OCI-LY1 (cell line): ENCODE measurements around the gene LYRM7.

Experiments used
- H2AFZ ChIP-seq: fragments of 200-600 bp; sonication (generic), shearing (Covaris generic); 2 replicates; pipeline ENCODE4 v1.6.0; 2014; ENCODE audit warnings: antibody characterized with exemption, mild to moderate bottlenecking, low read length
- H3F3A ChIP-seq: fragments of 200-600 bp; sonication (generic), shearing (Covaris generic); 2 replicates; pipeline ENCODE4 v1.6.0; 2014; ENCODE audit warnings: mild to moderate bottlenecking, antibody characterized with exemption, low read length, moderate library complexity; ENCODE audit not compliant: insufficient read depth
- H3K27ac ChIP-seq: fragments of 200-600 bp; sonication (generic); 2 replicates; pipeline ENCODE4 v1.5.1; 2014; ENCODE audit warnings: low read length, mixed run types, mild to moderate bottlenecking, low read depth; ENCODE audit not compliant: poor library complexity, severe bottlenecking
- H3K27me3 ChIP-seq: fragments of 200-600 bp; sonication (generic); 2 replicates; pipeline ENCODE4 v1.6.0; 2014; ENCODE audit warnings: antibody characterized with exemption, mild to moderate bottlenecking, low read length, moderate library complexity; ENCODE audit not compliant: insufficient read depth
- H3K36me3 ChIP-seq: fragments of 200-600 bp; sonication (generic); 2 replicates; pipeline ENCODE4 v1.6.1; 2014; ENCODE audit warnings: mild to moderate bottlenecking, antibody characterized with exemption, low read length, moderate library complexity, mixed read lengths; ENCODE audit not compliant: insufficient read depth
- H3K4me1 ChIP-seq: fragments of 200-600 bp; sonication (generic); 2 replicates; pipeline ENCODE4 v1.5.1; 2014; ENCODE audit warnings: mild to moderate bottlenecking, low read length, moderate library complexity; ENCODE audit not compliant: insufficient read depth, severe bottlenecking
- H3K4me2 ChIP-seq: fragments of 200-600 bp; sonication (generic), shearing (Covaris generic); 2 replicates; pipeline ENCODE4 v1.6.1; 2014; ENCODE audit warnings: low read length
- H3K4me3 ChIP-seq: fragments of 200-600 bp; sonication (generic); 2 replicates; pipeline ENCODE4 v1.5.1; 2014; ENCODE audit warnings: low read length, low read depth, mild to moderate bottlenecking, mixed read lengths; ENCODE audit not compliant: poor library complexity, severe bottlenecking
- H3K79me2 ChIP-seq: fragments of 200-600 bp; shearing (Covaris generic); 2 replicates; pipeline ENCODE4 v1.6.1; 2016; ENCODE audit warnings: mixed run types, low read length, mixed read lengths; ENCODE audit not compliant: insufficient read depth
- H3K9ac ChIP-seq: fragments of 200-600 bp; sonication (generic), shearing (Covaris generic); 2 replicates; pipeline ENCODE4 v1.6.1; 2014; ENCODE audit warnings: mild to moderate bottlenecking, low read length, mixed read lengths
- H3K9me2 ChIP-seq: fragments of 200-600 bp; sonication (generic), shearing (Covaris generic); 2 replicates; pipeline ENCODE4 v1.6.1; 2014; ENCODE audit warnings: low read depth, mild to moderate bottlenecking, low read length, mixed read lengths
- H3K9me3 ChIP-seq: fragments of 200-600 bp; shearing (Covaris generic); 2 replicates; pipeline ENCODE4 v1.6.1; 2014; ENCODE audit warnings: low read length, mixed read lengths
- H4K20me1 ChIP-seq: fragments of 200-600 bp; sonication (generic), shearing (Covaris generic); 2 replicates; pipeline ENCODE4 v1.6.0; 2016; ENCODE audit warnings: mild to moderate bottlenecking, low read length; ENCODE audit not compliant: insufficient read depth
- EZH2 ChIP-seq: fragments of 200-600 bp; sonication (generic), shearing (Covaris generic); IDR thresholded peaks from 2 replicates; pipeline ENCODE4 v1.8.0; 2017; ENCODE audit warnings: borderline replicate concordance, mixed run types, mild to moderate bottlenecking, antibody characterized with exemption, low read length, moderate library complexity, mixed read lengths
- TF ChIP-seq, protein P1 (sequence below): fragments of 200-600 bp; sonication (generic), shearing (Covaris generic); IDR thresholded peaks from 2 replicates; pipeline ENCODE4 v1.5.1; 2017; ENCODE audit warnings: mild to moderate bottlenecking, antibody characterized with exemption, low read length, moderate library complexity, mixed read lengths

LYRM7 gene

DNA sequence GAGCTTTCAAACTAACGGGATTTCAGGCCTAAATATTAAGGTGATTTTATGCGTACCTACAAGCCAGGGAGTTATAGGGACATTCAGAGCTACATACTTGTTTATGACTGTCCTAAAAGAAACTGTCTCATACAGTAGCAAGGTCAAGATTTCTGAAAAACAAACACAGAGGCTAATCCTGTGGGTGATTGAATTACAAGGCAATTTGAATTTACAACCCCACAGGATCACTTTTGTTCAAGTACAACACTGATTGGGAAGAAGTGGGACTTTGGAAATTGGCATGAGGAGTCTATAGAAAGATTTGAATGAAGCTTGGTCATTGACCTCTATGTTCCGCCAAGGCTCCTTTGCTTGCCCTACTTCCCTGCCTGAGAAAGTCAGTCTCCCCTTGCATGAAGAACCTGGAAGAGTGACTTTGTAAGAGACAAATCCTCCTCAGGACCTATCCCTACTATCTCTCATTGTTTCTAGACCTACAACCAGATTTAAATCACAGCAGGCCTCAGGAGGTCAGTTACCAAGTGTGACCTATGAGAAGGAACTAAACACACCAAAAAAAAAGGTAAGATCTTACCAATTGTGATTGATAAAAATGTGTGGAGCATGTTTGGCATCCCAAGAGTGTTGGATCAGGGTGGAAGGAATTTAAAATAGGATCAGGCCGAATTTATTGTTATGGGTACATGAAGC, 54.7 kb downstream of the LYRM7 start:
- H3K4me3 ChIP-seq = no peak overlapping the region
- TF ChIP-seq EZH2 = no peak
- TF ChIP-seq, protein P1, sequence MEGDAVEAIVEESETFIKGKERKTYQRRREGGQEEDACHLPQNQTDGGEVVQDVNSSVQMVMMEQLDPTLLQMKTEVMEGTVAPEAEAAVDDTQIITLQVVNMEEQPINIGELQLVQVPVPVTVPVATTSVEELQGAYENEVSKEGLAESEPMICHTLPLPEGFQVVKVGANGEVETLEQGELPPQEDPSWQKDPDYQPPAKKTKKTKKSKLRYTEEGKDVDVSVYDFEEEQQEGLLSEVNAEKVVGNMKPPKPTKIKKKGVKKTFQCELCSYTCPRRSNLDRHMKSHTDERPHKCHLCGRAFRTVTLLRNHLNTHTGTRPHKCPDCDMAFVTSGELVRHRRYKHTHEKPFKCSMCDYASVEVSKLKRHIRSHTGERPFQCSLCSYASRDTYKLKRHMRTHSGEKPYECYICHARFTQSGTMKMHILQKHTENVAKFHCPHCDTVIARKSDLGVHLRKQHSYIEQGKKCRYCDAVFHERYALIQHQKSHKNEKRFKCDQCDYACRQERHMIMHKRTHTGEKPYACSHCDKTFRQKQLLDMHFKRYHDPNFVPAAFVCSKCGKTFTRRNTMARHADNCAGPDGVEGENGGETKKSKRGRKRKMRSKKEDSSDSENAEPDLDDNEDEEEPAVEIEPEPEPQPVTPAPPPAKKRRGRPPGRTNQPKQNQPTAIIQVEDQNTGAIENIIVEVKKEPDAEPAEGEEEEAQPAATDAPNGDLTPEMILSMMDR = no peak
- H3K79me2 ChIP-seq = peaks cover 36% of the 10 kb centered on the region
- no peaks in the 10 kb centered on the region for H3K27me3 ChIP-seq
- peaks cover 11% of the 10 kb centered on the region for H3K4me1 ChIP-seq
- no peaks in the 10 kb centered on the region for H3K9me3 ChIP-seq
- H3K27ac ChIP-seq = no peak overlapping the region
- no peaks in the 10 kb centered on the region for H4K20me1 ChIP-seq
- H3K9me2 ChIP-seq = no peaks in the 10 kb centered on the region
- H3K9ac ChIP-seq = no peak overlapping the region
- peaks cover 70% of the 10 kb centered on the region for H3K36me3 ChIP-seq
- no peak overlapping the region for H3K4me2 ChIP-seq
- no peak overlapping the region for H2AFZ ChIP-seq
- H3F3A ChIP-seq = no peaks in the 10 kb centered on the region

- no peaks in the 10 kb centered on the region for H3F3A ChIP-seq
- no peaks in the 10 kb centered on the region for H3K27me3 ChIP-seq
- no peak overlapping the region for H2AFZ ChIP-seq
- H3K9me2 ChIP-seq = no peaks in the 10 kb centered on the region
- H3K27ac ChIP-seq = no peak overlapping the region
- H3K36me3 ChIP-seq = peaks cover 66% of the 10 kb centered on the region
- peaks cover 39% of the 10 kb centered on the region for H3K79me2 ChIP-seq
- no peak overlapping the region for H3K4me2 ChIP-seq
- H3K9me3 ChIP-seq = no peaks in the 10 kb centered on the region
- no peak overlapping the region for H3K4me3 ChIP-seq
- H4K20me1 ChIP-seq = no peaks in the 10 kb centered on the region
- H3K9ac ChIP-seq = no peak overlapping the region
- H3K4me1 ChIP-seq = peaks cover 16% of the 10 kb centered on the region
- TF ChIP-seq, protein P1 = no peak
- TF ChIP-seq EZH2 = no peak
Measured at GRCh38 chr5:131226899-131227298, 56.2 kb downstream of the LYRM7 start.

DNA sequence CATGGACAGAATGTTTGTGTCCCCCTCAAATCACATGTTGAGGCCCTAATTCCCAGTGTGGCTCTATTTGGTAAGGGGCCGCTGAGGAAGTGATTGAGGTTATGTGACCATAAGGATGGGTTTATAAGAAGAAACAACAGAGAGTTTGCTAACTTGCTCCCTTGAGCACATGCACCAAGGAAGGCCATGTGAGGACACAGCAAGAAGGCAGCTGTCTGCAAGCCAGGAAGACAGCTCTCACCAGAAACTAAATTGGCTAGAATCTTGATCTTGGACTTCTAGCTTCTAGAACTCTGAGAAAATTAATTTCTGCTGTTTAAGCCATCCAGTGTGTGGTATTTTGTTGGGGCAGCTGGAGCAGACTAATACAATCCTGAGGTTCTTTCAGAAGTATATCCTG, 57.9 kb downstream of the LYRM7 start:
- no peaks in the 10 kb centered on the region for H3K9me3 ChIP-seq
- H4K20me1 ChIP-seq = no peaks in the 10 kb centered on the region
- no peak overlapping the region for H3K4me2 ChIP-seq
- no peak overlapping the region for H3K27ac ChIP-seq
- H2AFZ ChIP-seq = no peak overlapping the region
- H3K36me3 ChIP-seq = peaks cover 60% of the 10 kb centered on the region
- no peaks in the 10 kb centered on the region for H3K27me3 ChIP-seq
- peaks cover 16% of the 10 kb centered on the region for H3K4me1 ChIP-seq
- no peaks in the 10 kb centered on the region for H3K9me2 ChIP-seq
- no peaks in the 10 kb centered on the region for H3F3A ChIP-seq
- no peak overlapping the region for H3K4me3 ChIP-seq
- H3K9ac ChIP-seq = no peak overlapping the region
- peaks cover 31% of the 10 kb centered on the region; the same call in 1 of the 2 replicates for H3K79me2 ChIP-seq
- TF ChIP-seq, protein P1 = no peak
- TF ChIP-seq EZH2 = no peak
